ENCODE data around the gene CHMP6. TPM values are rescaled to one million over a fixed set of nuclear protein-coding genes. Genes with fewer than 3 reads are reported as not detected.

The CHMP6 gene
- total RNA-seq, 1 experiment from 2014 or later = 17.4 TPM

GRCh38 chr17:80978499-80979497, 12.8 kb upstream of the CHMP6 start:
- Histone ChIP-seq H3K27ac (no peak overlapping the region), H3K9me3 (ENCODE audit: insufficient read depth, low read depth) (no peaks in the 10 kb centered on the region), H3F3A (ENCODE audit: insufficient read depth, low read depth) (no peaks in the 10 kb centered on the region), H3K9me2 (ENCODE audit: insufficient read depth) (no peaks in the 10 kb centered on the region), H3K4me2 (no peak overlapping the region), H3K79me2 (ENCODE audit: low read depth) (no peaks in the 10 kb centered on the region), H2AFZ (no peak overlapping the region), H3K27me3 (ENCODE audit: insufficient read depth, low read depth) (no peaks in the 10 kb centered on the region), H3K4me1 (replicated peaks; ENCODE audit: insufficient read depth) (no peaks in the 10 kb centered on the region), H4K20me1 (ENCODE audit: insufficient read depth) (no peaks in the 10 kb centered on the region), H3K36me3 (ENCODE audit: low read depth) (no peaks in the 10 kb centered on the region), H3K4me3 (no peak overlapping the region)
- POLR2A ChIA-PET (ENCODE audit: unreplicated experiment) = interaction anchor here (0.7 kb wide), 1 partner anchor 1135 kb away, joined by 4 read pairs; no protein-coding TSS in a partner anchor
- BruUV-seq (replicated peaks) = no TSS peak
- no peak for TF ChIP-seq CTCF (conservative IDR thresholded peaks at IDR 0.05)
- no peak for TF ChIP-seq EZH2 (IDR thresholded peaks at IDR 0.05; ENCODE audit: low read depth)
- CTCF ChIA-PET = no interaction called here
- DNase-seq = no peak
- intact Hi-C loops (cut with micrococcal nuclease; ENCODE audit: unreplicated experiment) = no loop called here

DNA sequence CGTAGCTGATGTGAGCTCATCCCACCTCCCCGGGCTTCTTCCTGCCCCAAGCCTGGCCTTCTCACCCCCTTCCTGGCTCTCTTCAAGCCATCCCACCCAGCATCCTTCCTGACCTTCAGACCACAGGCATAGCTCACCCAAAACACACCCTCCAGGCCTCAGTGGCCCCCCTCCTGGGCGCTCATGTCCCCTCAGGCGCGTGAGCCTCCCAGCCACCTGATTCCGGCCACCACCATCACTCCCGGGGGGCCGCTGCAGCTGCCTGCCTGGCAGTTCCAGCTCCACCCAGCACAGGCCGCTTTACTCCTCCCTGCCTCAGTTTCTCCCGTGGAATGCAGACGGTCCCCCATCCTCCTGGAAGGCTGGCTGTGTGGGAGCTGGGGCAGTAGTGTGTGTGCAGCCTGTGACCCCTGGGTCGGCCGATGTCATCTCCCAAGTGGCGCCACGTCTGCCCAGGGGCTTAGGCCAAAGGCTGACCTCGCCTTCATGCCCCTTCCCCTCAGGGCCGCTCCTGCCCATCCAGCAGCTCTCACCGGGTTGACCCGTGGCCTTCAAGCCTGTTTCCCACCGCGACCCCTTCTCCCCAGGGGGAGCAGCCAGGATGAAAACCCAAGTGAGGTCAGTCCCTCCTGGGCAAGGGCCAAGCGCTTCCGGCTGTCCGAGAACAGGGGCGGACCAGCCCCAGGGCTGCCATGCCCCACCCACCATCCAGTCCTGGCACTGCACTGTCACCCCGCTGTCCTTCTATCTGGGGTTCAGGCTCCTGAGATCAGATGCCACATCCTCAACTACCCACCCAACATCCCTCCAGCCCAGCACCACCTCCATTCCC, 11.9 kb upstream of the CHMP6 start:
- Histone ChIP-seq H3K4me3 (no peak overlapping the region), H3K27ac (no peak overlapping the region), H3K9me2 (ENCODE audit: insufficient read depth) (no peaks in the 10 kb centered on the region), H3F3A (ENCODE audit: insufficient read depth, low read depth) (no peaks in the 10 kb centered on the region), H3K27me3 (ENCODE audit: insufficient read depth, low read depth) (no peaks in the 10 kb centered on the region), H2AFZ (no peak overlapping the region), H3K36me3 (ENCODE audit: low read depth) (no peaks in the 10 kb centered on the region), H3K4me2 (no peak overlapping the region), H4K20me1 (ENCODE audit: insufficient read depth) (no peaks in the 10 kb centered on the region), H3K79me2 (ENCODE audit: low read depth) (no peaks in the 10 kb centered on the region), H3K4me1 (replicated peaks; ENCODE audit: insufficient read depth) (no peaks in the 10 kb centered on the region), H3K9me3 (ENCODE audit: insufficient read depth, low read depth) (no peaks in the 10 kb centered on the region)
- no peak for TF ChIP-seq EZH2 (IDR thresholded peaks at IDR 0.05; ENCODE audit: low read depth)
- no peak for TF ChIP-seq CTCF (conservative IDR thresholded peaks at IDR 0.05)
- POLR2A ChIA-PET (ENCODE audit: unreplicated experiment) = no interaction called here
- no TSS peak for BruUV-seq (replicated peaks)
- DNase-seq = no peak
- intact Hi-C loops (cut with micrococcal nuclease; ENCODE audit: unreplicated experiment) = loop anchor here (5.0 kb wide), 1 partner anchor 552 kb away; no protein-coding TSS in a partner anchor
- CTCF ChIA-PET = no interaction called here

GRCh38 chr17:80980397-80981061, 11.1 kb upstream of the CHMP6 start:
- Histone ChIP-seq H3K4me1 (replicated peaks; ENCODE audit: insufficient read depth) (no peaks in the 10 kb centered on the region), H4K20me1 (ENCODE audit: insufficient read depth) (no peaks in the 10 kb centered on the region), H3K4me3 (no peak overlapping the region), H3K27me3 (ENCODE audit: insufficient read depth, low read depth) (no peaks in the 10 kb centered on the region), H3F3A (ENCODE audit: insufficient read depth, low read depth) (no peaks in the 10 kb centered on the region), H3K36me3 (ENCODE audit: low read depth) (no peaks in the 10 kb centered on the region), H3K27ac (no peak overlapping the region), H3K4me2 (no peak overlapping the region), H3K9me2 (ENCODE audit: insufficient read depth) (no peaks in the 10 kb centered on the region), H3K9me3 (ENCODE audit: insufficient read depth, low read depth) (no peaks in the 10 kb centered on the region), H2AFZ (no peak overlapping the region), H3K79me2 (ENCODE audit: low read depth) (no peaks in the 10 kb centered on the region)
- POLR2A ChIA-PET (ENCODE audit: unreplicated experiment) = no interaction called here
- intact Hi-C loops (cut with micrococcal nuclease; ENCODE audit: unreplicated experiment) = loop anchor here (5.0 kb wide), 1 partner anchor 553 kb away; no protein-coding TSS in a partner anchor
- BruUV-seq (replicated peaks) = no TSS peak
- DNase-seq = no peak
- TF ChIP-seq EZH2 (IDR thresholded peaks at IDR 0.05; ENCODE audit: low read depth) (no peak), CTCF (conservative IDR thresholded peaks at IDR 0.05) (no peak)
- CTCF ChIA-PET = no interaction called here

Data from PC-9 (cell line).